GM06990 (cell line): ENCODE results near the gene KCNK13.

ENCODE experiments used
- DNase-seq: peaks from one replicate; pipeline ENCODE4 v3.0.0-alpha.2; 2011; ENCODE audit not compliant: insufficient read length; ENCODE audit errors: extremely low read depth
- H3K27me3 ChIP-seq: replicated peaks from 2 replicates; pipeline ENCODE4 v1.6.0; 2011; ENCODE audit warnings: low read length; ENCODE audit not compliant: control insufficient read depth, insufficient read depth
- H3K36me3 ChIP-seq: 2 replicates; pipeline ENCODE4 v1.5.1; 2011; ENCODE audit warnings: low read length; ENCODE audit not compliant: control insufficient read depth, insufficient read depth
- H3K4me3 ChIP-seq: replicated peaks from 2 replicates; pipeline ENCODE4 v1.5.1; 2011; ENCODE audit warnings: low read depth, mild to moderate bottlenecking, control low read depth, low read length
- CTCF ChIP-seq: IDR thresholded peaks from 2 replicates; pipeline ENCODE4 v1.5.1; 2011; ENCODE audit warnings: low read length, control low read depth, mild to moderate bottlenecking, inconsistent platforms; ENCODE audit not compliant: insufficient read depth, poor library complexity, severe bottlenecking

Gene KCNK13

GRCh38 chr14:90177539-90178189 lies 115.9 kb downstream of the KCNK13 start:
- TF ChIP-seq CTCF, result no peak
- H3K36me3 ChIP-seq, result no peaks in the 10 kb centered on the region
- H3K4me3 ChIP-seq, result no peak overlapping the region
- no peak for DNase-seq
- H3K27me3 ChIP-seq, result no peaks in the 10 kb centered on the region

- DNase-seq, result no peak
- Histone ChIP-seq H3K36me3 (no peaks in the 10 kb centered on the region), H3K4me3 (no peak overlapping the region), H3K27me3 (no peaks in the 10 kb centered on the region; the same call in 1 of the 2 replicates)
- TF ChIP-seq CTCF, result no peak
These were observed 117.6 kb downstream of the KCNK13 start for GRCh38 chr14:90179357-90179756.

GRCh38 chr14:90179809-90180779 lies 118.3 kb downstream of the KCNK13 start:
- Histone ChIP-seq H3K27me3 (no peaks in the 10 kb centered on the region; the same call in 1 of the 2 replicates), H3K36me3 (no peaks in the 10 kb centered on the region), H3K4me3 (no peak overlapping the region)
- no peak for TF ChIP-seq CTCF
- no peak for DNase-seq

DNA sequence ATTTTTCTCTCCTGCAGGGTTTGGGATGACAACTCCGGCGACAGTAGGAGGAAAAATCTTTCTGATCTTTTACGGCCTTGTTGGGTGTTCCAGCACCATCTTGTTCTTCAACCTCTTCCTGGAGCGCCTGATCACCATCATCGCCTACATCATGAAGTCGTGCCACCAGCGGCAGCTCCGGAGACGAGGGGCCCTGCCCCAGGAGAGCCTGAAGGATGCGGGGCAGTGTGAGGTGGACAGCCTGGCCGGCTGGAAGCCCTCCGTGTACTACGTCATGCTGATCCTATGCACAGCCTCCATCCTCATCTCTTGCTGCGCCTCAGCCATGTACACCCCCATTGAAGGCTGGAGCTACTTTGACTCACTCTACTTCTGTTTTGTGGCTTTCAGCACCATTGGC lies 122.3 kb downstream of the KCNK13 start:
- TF ChIP-seq CTCF, result no peak
- Histone ChIP-seq H3K36me3 (no peaks in the 10 kb centered on the region), H3K27me3 (no peaks in the 10 kb centered on the region; the same call in 1 of the 2 replicates), H3K4me3 (no peak overlapping the region)
- no peak for DNase-seq

- Histone ChIP-seq H3K4me3 (no peak overlapping the region), H3K36me3 (no peaks in the 10 kb centered on the region), H3K27me3 (no peaks in the 10 kb centered on the region; the same call in 1 of the 2 replicates)
- DNase-seq, result no peak
- no peak for TF ChIP-seq CTCF
These were observed 122.9 kb downstream of the KCNK13 start for GRCh38 chr14:90184571-90185266.
